PC-3 (cell line): Measurements from ENCODE around the gene DLEC1.
"Not testable (repeated sequence)": the region's sequence is repeated elsewhere in the genome, so short reads cannot be mapped to it uniquely, and the experiment has no call there.

Experiments used
- CTCF ChIP-seq: fragments of 300-600 bp; sonication (generic); conservative IDR thresholded peaks from 2 replicates; pipeline ENCODE4 v1.5.1; 2017; ENCODE audit warnings: antibody characterized with exemption, low read depth, mild to moderate bottlenecking, low read length
- EZH2phosphoT487 ChIP-seq: fragments of 300-600 bp; sonication (generic); IDR thresholded peaks from 2 replicates; pipeline ENCODE4 v1.6.1; 2018; ENCODE audit warnings: mild to moderate bottlenecking, antibody characterized with exemption, low read length, borderline replicate concordance

GRCh38 chr3:38033586-38033985 lies 5.4 kb upstream of the DLEC1 start:
- TF ChIP-seq CTCF, EZH2phosphoT487: not testable (repeated sequence)
